Measurements from ENCODE around the gene NDST1.

- TF ChIP-seq GATA2 (IDR thresholded peaks at IDR 0.05; ENCODE audit: low read depth, low read length) (no peak), GATA3 (IDR thresholded peaks at IDR 0.05; ENCODE audit: low read depth, low read length) (no peak)
Observed at GRCh38 chr5:150479416-150479815, 28.5 kb upstream of the NDST1 start.

Data from SH-SY5Y (cell line).